Measurements from ENCODE around the gene SELENOM. TPM values are rescaled to one million over a fixed set of nuclear protein-coding genes. Genes with fewer than 3 reads are reported as not detected.

The SELENOM gene
- total and polyA plus RNA-seq, 2 of the 8 experiments (the other 6 are each of a cell fraction or from before 2014, with no cell fraction given) = 22.7 to 40.0 TPM

GRCh38 chr22:31085493-31085824 lies 21.9 kb downstream of the SELENOM start:
- peak overlapping the region; percentile 95 for H2BK5ac ChIP-seq (ENCODE audit: low read depth, low read length)
- no peak overlapping the region for H2BK120ac ChIP-seq (replicated peaks; ENCODE audit: low read depth, low read length)
- H3K14ac ChIP-seq (ENCODE audit: insufficient read length) = no peak overlapping the region
- H2BK20ac ChIP-seq (ENCODE audit: low read length) = no peak overlapping the region
- peak overlapping the region; percentile 94; the same call in 1 of the 2 replicates for H4K8ac ChIP-seq (ENCODE audit: extremely low read depth, insufficient read depth, low read length)
- ChIA-PET POLR2A (ENCODE audit: partially characterized antibody) (interaction anchor here (0.7 to 12.2 kb wide), 30 partner anchors 10 to 204 kb away, joined by 3 to 220 read pairs (median 5); partner anchors contain the start of genes INPP5J, LIMK2, MORC2 and PLA2G3), CTCF (ENCODE audit: partially characterized antibody) (interaction anchor here (0.9 to 13.3 kb wide), 12 partner anchors 12 to 144 kb away, joined by 3 to 207 read pairs (median 6); partner anchors contain the start of genes MORC2 and TUG1)
- no peak overlapping the region; the same call in 1 of the 2 replicates for H2BK15ac ChIP-seq (ENCODE audit: low read length)
- H3K18ac ChIP-seq (ENCODE audit: extremely low read depth, low read length) = 0 out of 2 replicates have a peak overlapping the region, but pooled peaks have one; percentile 64
- WGBS, 2 experiments (ENCODE audit: extremely low coverage in 1 of 2, insufficient coverage in 1 of 2, insufficient read length in 1 of 2, insufficient replicate concordance in 2 of 2, low coverage in 1 of 2, low lambda C conversion rate in 2 of 2, missing lambda C conversion rate in 1 of 2) = 34% methylated on average over 4 of the region's 13 CpGs; no CpG with 5 or more reads in 1 of the 2 experiments
- no peak for DNase-seq (ENCODE audit: low read depth in 1 of 2, low spot score in 2 of 2)
- no peak overlapping the region; the same call in 1 of the 2 replicates for H2AK5ac ChIP-seq (ENCODE audit: low read depth, low read length)
- H3K23ac ChIP-seq (ENCODE audit: insufficient read length) = no peak overlapping the region
- H3K4me2 ChIP-seq (ENCODE audit: insufficient read depth in 1 of 2, low read depth in 2 of 2, low read length in 2 of 2) = peak overlapping the region; percentile 93 to 96
- peaks cover 0 to 5% (median 2%) of the 10 kb centered on the region in 4 experiments; a peak in 3 of 7 replicates for H3K27me3 ChIP-seq (replicated peaks in 1 of 4; ENCODE audit: control insufficient read depth in 3 of 4, extremely low read depth in 1 of 4, insufficient read depth in 3 of 4, low read length in 3 of 4)
- peaks cover 0 to 26% (median 16%) of the 10 kb centered on the region in 4 experiments; a peak in 6 of 7 replicates for H3K4me1 ChIP-seq (replicated peaks in 1 of 4; ENCODE audit: control insufficient read depth in 3 of 4, insufficient read depth in 4 of 4, low read length in 3 of 4)
- H3K4ac ChIP-seq (replicated peaks; ENCODE audit: insufficient read length, low read depth, low read length) = no peak overlapping the region
- H4K20me1 ChIP-seq (replicated peaks in 1 of 2; ENCODE audit: control insufficient read depth in 1 of 2, insufficient read depth in 2 of 2, low read length in 2 of 2) = peaks cover 3 to 7% of the 10 kb centered on the region in 2 experiments
- peak overlapping the region; percentile 58 to 84 (median 72) for H3K4me3 ChIP-seq (ENCODE audit: extremely low read depth in 1 of 4, insufficient read depth in 2 of 4, low read depth in 3 of 4, low read length in 4 of 4)
- H3K36me3 ChIP-seq (ENCODE audit: control insufficient read depth in 2 of 4, insufficient read depth in 4 of 4, low read length in 3 of 4) = no peaks in the 10 kb centered on the region
- 0 out of 2 replicates have a peak overlapping the region, but pooled peaks have one; percentile 82 for H2BK12ac ChIP-seq (ENCODE audit: low read depth, low read length)
- peak overlapping the region; percentile 94; the same call in 1 of the 2 replicates for H3K27ac ChIP-seq (ENCODE audit: low read depth, low read length)
- H4K5ac ChIP-seq (ENCODE audit: insufficient read length, low read depth, low read length) = peak overlapping the region; percentile 61
- H2AFZ ChIP-seq (ENCODE audit: low read length) = no peak overlapping the region; the same call in 1 of the 2 replicates
- no peaks in the 10 kb centered on the region for H3K9me3 ChIP-seq (ENCODE audit: insufficient read depth in 2 of 2, low read depth in 1 of 2, low read length in 1 of 2)
- no peak overlapping the region for H3K56ac ChIP-seq (replicated peaks; ENCODE audit: insufficient read length, low read depth, low read length)
- H3K79me2 ChIP-seq (ENCODE audit: control insufficient read depth in 1 of 2, insufficient read depth in 2 of 2, low read length in 2 of 2) = peaks cover 0 to 9% of the 10 kb centered on the region in 2 experiments; a peak in 1 of 4 replicates
- no peaks in the 10 kb centered on the region; the same call in 1 of the 2 replicates for H3K79me1 ChIP-seq (ENCODE audit: low read depth, low read length)
- FAIRE-seq = no peak
- peak overlapping the region; percentile 71 for H4K91ac ChIP-seq (replicated peaks; ENCODE audit: insufficient read length, low read length)
- peaks cover 13% of the 10 kb centered on the region for H3K23me2 ChIP-seq (ENCODE audit: low read depth, low read length)
- H3K9ac ChIP-seq (replicated peaks in 1 of 4; ENCODE audit: extremely low read depth in 1 of 4, low read depth in 3 of 4, low read length in 3 of 4) = peak overlapping the region in 3 of 4 experiments; percentile 37 to 90 (median 84); a peak in 4 of 7 replicates
- no peak for TF ChIP-seq TBP (IDR thresholded peaks at IDR 0.05; ENCODE audit: low read depth, low read length)
- TF ChIP-seq ATF2 (IDR thresholded peaks at IDR 0.05; ENCODE audit: low read length) = no peak
- no peak for TF ChIP-seq HDAC2 (IDR thresholded peaks at IDR 0.05; ENCODE audit: borderline replicate concordance in 1 of 2, low read depth in 2 of 2, low read length in 2 of 2)
